Stimulated activated CD8-positive, alpha-beta memory T cell treated with anti-CD3 and anti-CD28 coated beads, Interleukin-7, amount 100 ng/mL, for 24 hours (primary cell): ENCODE data around the gene PFKFB1.
A peak's percentile ranks its signal among the peaks of the same experiment; 100 is the strongest.

ENCODE experiments used
- DNase-seq: peaks from one replicate; pipeline ENCODE4 v3.0.0-alpha.2; 2020; ENCODE audit warnings: low read depth

Gene PFKFB1

GRCh38 chrX:54994099-54994498 is at the start of gene PFKFB1:
Gene PFKFB1, minus strand, starts transcription at chrX:54994188. Its CDS starts 181 bp downstream, at chrX:54994007.
- DNase-seq, result no peak

- no peak for DNase-seq
Observed at GRCh38 chrX:55041514-55041913, 47.5 kb upstream of the PFKFB1 start.

DNA sequence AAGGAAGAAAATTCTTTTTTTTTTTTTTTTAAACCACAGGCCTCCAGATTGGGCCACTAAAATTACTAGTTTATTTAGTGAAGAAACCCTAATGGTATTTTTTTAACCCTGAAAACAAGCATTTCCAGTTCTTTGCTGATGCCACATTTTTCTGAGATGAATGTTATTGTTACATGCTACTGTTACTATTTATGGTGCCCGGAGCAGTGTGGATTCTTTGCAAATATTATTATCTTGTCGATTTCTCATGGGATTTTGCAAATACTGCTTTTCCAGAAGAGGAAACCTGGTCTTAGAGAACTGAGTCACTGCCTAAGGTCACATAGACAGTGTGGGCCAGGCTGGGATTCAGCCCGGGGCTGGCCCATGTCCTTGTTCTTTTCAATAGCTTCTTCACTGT is 45.5 kb upstream of the PFKFB1 start:
- no peak for DNase-seq

DNA sequence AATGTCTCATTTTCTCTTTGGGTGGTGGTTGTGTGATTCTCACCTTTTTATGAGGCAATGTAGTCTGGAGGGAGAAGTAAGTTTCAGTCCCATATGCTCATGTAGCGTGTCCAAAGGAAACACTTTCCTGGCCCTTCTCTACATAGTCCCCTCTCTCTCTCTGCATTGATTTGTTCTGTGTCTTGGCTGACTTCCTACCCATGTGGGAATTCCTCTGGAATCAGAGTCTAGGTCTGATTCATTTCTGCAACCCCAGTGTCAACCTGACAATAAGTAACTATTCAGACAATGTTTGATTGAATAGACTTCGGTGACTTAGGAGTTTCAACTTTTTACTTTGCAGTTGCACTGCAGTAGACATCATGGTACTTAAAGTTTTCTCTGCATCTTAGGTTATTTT is 39.4 kb upstream of the PFKFB1 start:
- no peak for DNase-seq

DNA sequence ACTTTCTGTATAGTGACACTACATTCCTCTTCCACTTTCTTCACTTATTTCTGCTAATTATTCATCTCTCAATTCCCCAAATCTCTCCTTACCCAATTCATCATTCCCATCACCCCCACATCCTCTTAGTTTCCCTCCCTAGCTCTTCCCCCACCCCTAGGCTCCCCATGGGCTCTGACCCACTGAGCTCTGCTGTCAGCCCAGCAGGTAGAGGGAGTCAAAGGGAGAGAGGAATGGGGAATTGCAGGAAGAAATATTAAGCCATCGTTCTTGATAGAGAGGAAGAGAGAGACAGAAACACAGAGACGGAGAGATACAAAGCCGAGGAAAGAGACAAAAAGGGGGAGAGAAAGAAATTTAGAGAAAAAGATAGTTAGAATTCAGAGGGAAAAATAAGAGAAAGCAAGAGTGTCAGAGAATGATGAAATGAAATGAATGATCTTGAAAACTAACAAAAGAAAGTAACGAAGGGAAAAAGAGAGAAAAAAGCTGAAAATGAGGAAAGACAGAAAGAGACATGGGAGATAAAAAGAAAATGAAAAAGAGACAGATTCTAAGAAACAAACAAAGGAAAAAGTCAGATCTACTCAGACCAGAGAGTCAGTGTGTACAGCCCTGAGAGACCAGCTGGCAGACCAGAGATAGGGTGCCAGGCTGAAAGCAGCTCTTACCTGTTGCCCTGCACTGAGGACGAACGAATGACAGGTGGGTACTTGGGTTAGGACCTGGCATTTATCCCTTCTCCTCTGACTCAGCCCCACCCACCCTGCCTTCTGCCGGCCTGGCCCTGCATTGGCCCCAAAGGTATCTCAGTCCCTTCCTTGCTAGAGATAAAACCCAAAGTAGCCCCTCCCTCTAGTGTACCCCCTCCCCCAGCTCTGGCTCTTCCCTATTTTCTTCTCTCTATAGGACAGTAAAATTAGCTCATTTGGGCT is 36.5 kb upstream of the PFKFB1 start, which contains the start of gene ALAS2:
Gene ALAS2, minus strand, starts transcription at position 707 of the 935 bp plus-strand sequence. CDS start 4,977 bp downstream, outside the sequence.
- DNase-seq, result no peak

DNA sequence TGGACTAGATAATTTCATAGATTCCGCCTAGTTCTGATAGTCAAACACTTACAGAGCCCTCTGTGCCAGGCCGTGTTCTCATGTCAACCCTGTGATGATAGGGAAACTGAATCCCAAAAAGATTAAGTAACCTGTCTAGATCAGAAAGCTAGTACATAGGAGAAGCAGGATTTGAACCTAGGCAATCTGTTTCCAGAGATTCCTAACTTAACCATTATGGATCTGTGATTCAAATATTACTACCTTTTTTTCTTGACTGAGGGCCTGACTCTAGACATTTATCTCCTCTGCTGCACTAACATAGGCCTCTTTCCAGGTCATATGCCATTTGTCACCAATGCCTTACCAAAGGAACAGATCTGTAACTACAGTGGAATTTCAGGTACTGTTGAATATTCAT is 35.3 kb upstream of the PFKFB1 start:
- DNase-seq, result no peak

DNA sequence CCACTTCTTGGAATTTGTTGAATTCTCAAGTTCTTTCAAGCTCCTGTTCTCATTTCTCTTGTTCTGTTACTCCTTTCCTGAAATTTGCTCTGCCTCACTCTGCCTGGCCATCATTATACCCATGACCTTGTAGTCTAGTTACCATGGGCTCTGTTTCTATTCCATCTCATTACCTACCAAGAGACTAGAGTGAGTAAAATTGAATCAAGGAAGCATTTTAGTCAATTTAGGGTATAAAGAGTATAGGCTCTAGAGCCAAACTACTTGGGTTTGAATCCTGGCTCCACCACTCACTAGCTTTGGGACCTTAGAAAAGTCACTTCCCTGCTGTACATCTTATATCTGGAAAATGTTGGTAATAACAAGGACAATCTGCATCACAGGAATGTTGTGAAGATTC is 34.6 kb upstream of the PFKFB1 start:
- DNase-seq, result no peak

DNA sequence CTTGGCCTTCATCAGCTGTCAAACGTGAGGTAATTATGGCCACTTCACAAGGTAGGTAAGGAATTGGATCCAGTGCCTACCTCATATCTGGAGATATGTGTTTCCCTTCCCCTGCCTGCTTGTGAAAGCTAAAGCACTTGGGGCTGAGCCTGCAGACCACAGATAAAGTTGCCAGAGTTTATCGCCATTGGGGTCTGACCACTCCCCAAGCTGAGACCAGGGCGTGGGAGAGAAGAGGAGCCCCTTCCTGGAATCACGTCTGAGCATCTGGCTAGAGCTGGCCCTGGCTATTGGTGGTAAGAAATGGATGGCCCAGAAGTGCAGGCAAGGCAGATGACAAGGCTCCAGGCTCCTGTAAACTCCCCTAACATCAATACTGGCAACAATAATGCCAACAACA is 34.1 kb upstream of the PFKFB1 start:
- no peak for DNase-seq

- no peak for DNase-seq
Observed at GRCh38 chrX:55026840-55027239, 32.9 kb upstream of the PFKFB1 start.

- no peak for DNase-seq
Observed at GRCh38 chrX:55026143-55026542, 32.2 kb upstream of the PFKFB1 start.

GRCh38 chrX:55014897-55015299 is 20.9 kb upstream of the PFKFB1 start:
- DNase-seq, result no peak

DNA sequence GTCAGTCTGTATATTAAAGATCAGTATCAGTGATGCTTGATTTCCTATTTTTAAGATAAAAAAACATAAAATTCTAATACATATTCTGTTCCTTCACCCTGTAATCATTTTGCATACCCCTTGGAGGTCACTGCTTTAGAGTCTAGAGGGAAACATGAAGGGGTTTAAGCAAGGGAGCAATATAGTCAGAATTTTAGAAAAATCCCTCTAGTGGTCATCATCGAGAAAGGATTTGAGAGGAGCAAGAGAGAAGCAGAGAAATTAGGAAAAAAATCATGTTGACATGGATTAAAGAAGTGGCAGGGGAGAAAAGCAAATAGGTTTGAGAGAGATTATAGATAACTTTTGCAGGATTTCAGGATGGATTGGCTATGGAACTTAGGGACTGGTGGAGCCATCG is 17.3 kb upstream of the PFKFB1 start:
- DNase-seq, result no peak

- DNase-seq, result no peak
Observed at GRCh38 chrX:55008571-55009358, 14.8 kb upstream of the PFKFB1 start.

DNA sequence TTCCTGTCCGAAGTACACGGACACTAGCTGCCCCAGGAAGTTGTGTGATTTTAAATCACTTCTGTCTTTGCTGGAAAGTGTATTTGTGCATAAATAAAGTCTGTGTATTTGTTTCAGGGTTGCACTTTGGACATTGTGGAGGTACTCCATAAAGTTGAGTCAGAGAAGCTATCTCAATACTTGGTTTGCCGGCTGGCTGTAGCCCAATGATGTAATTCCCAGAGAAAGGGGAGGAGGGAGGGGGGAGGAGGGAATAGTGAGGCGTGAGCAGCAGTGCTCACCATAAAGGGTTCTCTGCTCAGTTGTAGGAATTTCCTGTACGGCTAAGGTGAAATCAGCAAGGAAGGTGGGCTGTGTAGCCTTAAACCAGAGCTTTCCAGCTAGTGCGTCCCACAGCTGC is 13.7 kb upstream of the PFKFB1 start:
- DNase-seq, result no peak

DNA sequence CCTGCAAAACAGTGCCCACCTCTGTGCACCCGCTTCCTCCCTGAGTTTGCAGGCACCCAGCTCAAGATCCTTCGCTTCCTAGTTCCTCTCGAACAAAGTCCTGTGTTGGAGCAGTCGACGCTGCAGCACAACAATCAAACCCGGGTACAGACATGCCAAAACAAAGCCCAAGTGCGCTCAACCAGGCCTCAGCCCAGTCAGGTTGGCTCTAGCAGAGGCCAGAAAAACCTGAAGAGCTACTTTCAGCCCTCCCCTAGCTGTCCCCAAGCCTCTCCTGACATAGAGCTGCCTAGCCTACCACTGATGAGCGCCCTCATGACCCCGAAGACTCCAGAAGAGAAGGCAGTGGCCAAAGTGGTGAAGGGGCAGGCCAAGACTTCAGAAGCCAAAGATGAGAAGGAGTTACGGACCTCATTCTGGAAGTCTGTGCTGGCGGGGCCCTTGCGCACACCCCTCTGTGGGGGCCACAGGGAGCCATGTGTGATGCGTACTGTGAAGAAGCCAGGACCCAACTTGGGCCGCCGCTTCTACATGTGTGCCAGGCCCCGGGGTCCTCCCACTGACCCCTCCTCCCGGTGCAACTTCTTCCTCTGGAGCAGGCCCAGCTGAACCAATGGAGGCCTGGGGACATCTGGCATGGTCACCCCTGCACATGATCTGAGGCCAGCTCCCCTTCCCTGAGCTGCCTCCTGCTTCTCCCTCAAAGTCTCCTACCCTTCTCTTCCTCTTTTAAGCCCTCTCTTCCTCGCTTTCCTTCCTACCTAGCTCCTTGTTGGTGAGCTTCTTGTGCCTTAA is 13.0 kb upstream of the PFKFB1 start:
- DNase-seq, result no peak

DNA sequence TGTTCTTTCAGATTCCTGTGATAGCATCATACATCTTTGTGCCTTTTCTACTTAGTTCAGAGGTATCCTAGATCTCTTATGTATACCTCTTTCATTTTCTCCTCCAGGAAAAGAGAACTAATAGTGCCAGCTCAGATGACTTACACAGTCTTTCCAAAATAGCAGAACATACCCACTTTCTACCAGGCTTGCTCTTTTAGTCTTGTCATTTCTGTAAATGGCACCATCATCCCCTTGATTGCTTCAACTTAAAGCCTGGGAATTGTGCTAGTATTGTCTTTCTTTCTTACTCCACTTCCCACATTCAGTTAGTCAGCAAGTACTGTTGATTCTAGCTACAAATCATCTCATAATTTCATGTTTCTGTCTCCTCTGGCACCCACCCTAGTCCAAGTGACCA is 11.3 kb upstream of the PFKFB1 start:
- DNase-seq, result no peak

DNA sequence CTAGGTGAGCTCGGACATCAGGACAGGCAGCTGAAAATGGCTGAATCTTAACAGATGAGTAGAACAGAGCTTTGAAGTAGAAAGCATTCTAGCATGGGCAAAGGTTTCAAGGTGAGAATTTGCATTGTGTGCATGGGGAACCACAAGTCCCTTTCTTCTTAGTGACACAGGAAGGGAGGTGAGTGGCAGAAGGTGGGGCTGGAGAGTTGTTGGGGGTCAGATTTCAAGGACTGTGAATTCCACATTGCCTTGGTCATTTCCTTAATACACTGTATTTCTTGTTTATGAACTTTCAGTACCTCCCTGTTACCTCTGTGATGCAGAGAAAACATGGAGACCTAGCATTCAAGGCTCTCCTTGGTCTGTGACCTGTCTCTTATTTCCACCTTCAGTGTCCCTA is 10.2 kb upstream of the PFKFB1 start:
- no peak for DNase-seq

- peak; percentile 65 for DNase-seq
Observed at GRCh38 chrX:54999717-55000598, 6.0 kb upstream of the PFKFB1 start, which contains the start of gene APEX2. Gene APEX2, plus strand, starts transcription at chrX:55000363. Its CDS starts 60 bp downstream, at chrX:55000423.

DNA sequence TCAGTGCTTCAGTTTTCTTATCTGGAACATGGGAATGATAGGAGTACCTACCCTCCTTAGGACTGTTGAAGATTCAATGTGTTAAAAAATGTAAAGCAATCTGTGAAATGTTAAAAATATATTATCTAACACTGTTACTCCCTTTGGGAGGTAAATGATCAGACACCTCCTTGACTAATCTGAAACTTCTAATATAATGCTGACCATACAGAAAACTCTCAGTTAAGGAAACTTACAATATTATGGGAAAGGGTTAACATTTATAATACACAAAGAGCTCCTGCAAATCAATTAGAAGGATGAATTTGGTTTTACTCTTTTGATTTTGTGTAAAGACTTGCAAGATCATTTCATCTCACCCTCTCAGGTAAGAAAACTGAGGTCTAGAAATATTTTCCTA is 1.6 kb upstream of the PFKFB1 start:
- DNase-seq, result no peak

GRCh38 chrX:54994668-54995351 is 822 bp upstream of the PFKFB1 start:
- no peak for DNase-seq
